Measurements from ENCODE around the gene CCHCR1.

Gene CCHCR1

GRCh38 chr6:31140643-31141042, 17.0 kb downstream of the CCHCR1 start:
- Histone ChIP-seq H3K4me3 (ENCODE audit: severe bottlenecking) (no peak overlapping the region), H3K4me1 (ENCODE audit: insufficient read depth, poor library complexity, severe bottlenecking) (no peaks in the 10 kb centered on the region), H3K9me3 (ENCODE audit: severe bottlenecking) (no peaks in the 10 kb centered on the region), H3K27me3 (ENCODE audit: insufficient read depth, poor library complexity, severe bottlenecking) (no peaks in the 10 kb centered on the region), H3K36me3 (ENCODE audit: low read depth) (peaks cover 15% of the 10 kb centered on the region), H3K27ac (ENCODE audit: poor library complexity, severe bottlenecking) (no peak overlapping the region)
- ATAC-seq (ENCODE audit: low read depth), result no peak
- no peak for TF ChIP-seq CTCF (IDR thresholded peaks at IDR 0.05; ENCODE audit: poor library complexity, severe bottlenecking)
- DNase-seq (ENCODE audit: low spot score), result no peak

GRCh38 chr6:31139599-31139998, 18.0 kb downstream of the CCHCR1 start:
- TF ChIP-seq CTCF (IDR thresholded peaks at IDR 0.05; ENCODE audit: poor library complexity, severe bottlenecking), result no peak
- no peaks in the 10 kb centered on the region for H3K9me3 ChIP-seq (ENCODE audit: severe bottlenecking)
- ATAC-seq (ENCODE audit: low read depth), result no peak
- H3K27me3 ChIP-seq (ENCODE audit: insufficient read depth, poor library complexity, severe bottlenecking), result no peaks in the 10 kb centered on the region
- H3K36me3 ChIP-seq (ENCODE audit: low read depth), result peaks cover 14% of the 10 kb centered on the region
- H3K27ac ChIP-seq (ENCODE audit: poor library complexity, severe bottlenecking), result no peak overlapping the region
- no peak for DNase-seq (ENCODE audit: low spot score)
- H3K4me3 ChIP-seq (ENCODE audit: severe bottlenecking), result no peak overlapping the region
- no peaks in the 10 kb centered on the region for H3K4me1 ChIP-seq (ENCODE audit: insufficient read depth, poor library complexity, severe bottlenecking)

GRCh38 chr6:31138982-31139381, 18.6 kb downstream of the CCHCR1 start, which contains the start of gene PSORS1C2:
TSS of gene PSORS1C2 (minus strand) at chr6:31139066. CDS start at chr6:31139026, 40 bp downstream.
- no peak for TF ChIP-seq CTCF (IDR thresholded peaks at IDR 0.05; ENCODE audit: poor library complexity, severe bottlenecking)
- no peak for DNase-seq (ENCODE audit: low spot score)
- no peak within 1 kb of the TSS for H3K4me3 ChIP-seq (ENCODE audit: severe bottlenecking)
- no peaks in the 10 kb centered on the region for H3K4me1 ChIP-seq (ENCODE audit: insufficient read depth, poor library complexity, severe bottlenecking)
- no peak for ATAC-seq (ENCODE audit: low read depth)
- H3K9me3 ChIP-seq (ENCODE audit: severe bottlenecking), result no peaks in the 10 kb centered on the region
- H3K36me3 ChIP-seq (ENCODE audit: low read depth), result peaks cover 8% of the 10 kb centered on the region
- no peak within 1 kb of the TSS for H3K27ac ChIP-seq (ENCODE audit: poor library complexity, severe bottlenecking)
- H3K27me3 ChIP-seq (ENCODE audit: insufficient read depth, poor library complexity, severe bottlenecking), result no peaks in the 10 kb centered on the region

DNA sequence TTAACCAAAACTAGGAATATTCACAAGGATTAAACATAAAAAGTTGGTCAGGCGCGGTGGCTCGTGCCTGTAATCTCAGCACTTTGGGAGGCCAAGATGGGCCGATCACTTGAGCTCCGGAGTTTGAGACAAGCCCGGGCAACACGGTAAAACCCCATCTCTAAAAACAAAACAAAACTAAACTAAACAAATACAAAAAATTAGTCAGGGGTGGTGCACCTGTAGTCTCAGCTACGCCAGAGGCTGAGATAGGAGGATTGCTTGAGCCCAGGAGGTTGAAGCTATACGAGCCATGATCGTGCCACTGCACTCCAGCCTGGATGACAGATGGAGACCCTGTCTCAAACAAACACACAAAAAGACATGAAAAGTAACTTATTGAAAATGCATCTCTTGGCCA, 21.9 kb downstream of the CCHCR1 start:
- no peak overlapping the region for H3K27ac ChIP-seq (ENCODE audit: poor library complexity, severe bottlenecking)
- DNase-seq (ENCODE audit: low spot score) (no peak), ATAC-seq (ENCODE audit: low read depth) (no peak)
- H3K9me3 ChIP-seq (ENCODE audit: severe bottlenecking), result no peaks in the 10 kb centered on the region
- no peaks in the 10 kb centered on the region for H3K27me3 ChIP-seq (ENCODE audit: insufficient read depth, poor library complexity, severe bottlenecking)
- H3K36me3 ChIP-seq (ENCODE audit: low read depth), result no peaks in the 10 kb centered on the region
- no peak overlapping the region for H3K4me3 ChIP-seq (ENCODE audit: severe bottlenecking)
- no peaks in the 10 kb centered on the region for H3K4me1 ChIP-seq (ENCODE audit: insufficient read depth, poor library complexity, severe bottlenecking)
- TF ChIP-seq CTCF (IDR thresholded peaks at IDR 0.05; ENCODE audit: poor library complexity, severe bottlenecking), result no peak

DNA sequence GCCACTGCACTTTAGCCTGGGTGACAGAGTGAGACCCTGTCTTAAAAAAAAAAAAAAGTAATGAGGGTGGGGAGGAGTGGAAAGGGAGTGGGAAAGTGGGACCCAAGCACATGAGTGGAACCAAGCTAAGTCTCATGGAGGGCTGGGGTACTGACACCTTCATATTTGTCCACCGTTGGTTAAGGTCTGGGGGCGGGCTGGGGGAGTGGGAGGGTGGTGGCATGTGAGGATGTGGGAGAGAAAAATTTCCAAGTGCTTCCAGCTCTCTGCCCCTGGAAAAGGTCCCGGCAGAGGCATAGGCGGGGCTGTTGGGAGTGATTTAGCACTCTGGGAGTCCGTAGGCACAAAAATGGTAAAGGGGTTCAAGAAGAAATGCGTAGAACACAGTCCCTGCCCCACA, 24.8 kb downstream of the CCHCR1 start:
- no peaks in the 10 kb centered on the region for H3K9me3 ChIP-seq (ENCODE audit: severe bottlenecking)
- H3K4me1 ChIP-seq (ENCODE audit: insufficient read depth, poor library complexity, severe bottlenecking), result no peaks in the 10 kb centered on the region
- TF ChIP-seq CTCF (IDR thresholded peaks at IDR 0.05; ENCODE audit: poor library complexity, severe bottlenecking), result no peak
- DNase-seq (ENCODE audit: low spot score) (no peak), ATAC-seq (ENCODE audit: low read depth) (no peak)
- no peak overlapping the region for H3K27ac ChIP-seq (ENCODE audit: poor library complexity, severe bottlenecking)
- no peaks in the 10 kb centered on the region for H3K36me3 ChIP-seq (ENCODE audit: low read depth)
- no peaks in the 10 kb centered on the region for H3K27me3 ChIP-seq (ENCODE audit: insufficient read depth, poor library complexity, severe bottlenecking)
- no peak overlapping the region for H3K4me3 ChIP-seq (ENCODE audit: severe bottlenecking)

All from RWPE2 (cell line).